Keratinocyte (primary cell): ENCODE measurements around the gene HOXC4. TPM values are rescaled to one million over a fixed set of nuclear protein-coding genes. Genes with fewer than 3 reads are reported as not detected.

Source experiments
- DNase-seq: peaks from one replicate; pipeline ENCODE4 v3.0.0-alpha.2; 2011; ENCODE audit warnings: low read depth, missing footprints, low spot score
- FAIRE-seq: peaks from 2 replicates; lab custom pipeline; 2011; peaks lifted over from hg19 to GRCh38; lab: Jason Lieb, UNC
- H2AFZ ChIP-seq: 2 replicates; pipeline ENCODE4 v1.6.0; 2012; ENCODE audit warnings: low read length, control low read depth, inconsistent platforms; ENCODE audit not compliant: control insufficient read depth
- H3K27ac ChIP-seq: 2 replicates; pipeline ENCODE4 v1.5.1; 2011; ENCODE audit warnings: low read length; ENCODE audit not compliant: control insufficient read depth, insufficient read depth
- H3K27me3 ChIP-seq: 3 replicates; pipeline ENCODE4 v1.6.0; 2011; ENCODE audit warnings: low read length; ENCODE audit not compliant: control insufficient read depth, insufficient read depth; ENCODE audit errors: extremely low read depth
- H3K36me3 ChIP-seq, 2 experiments: 2 replicates in 1 of 2; 3 replicates in 1 of 2; pipeline ENCODE4 v1.5.1; 2011; ENCODE audit warnings: low read length in 2 of 2, mild to moderate bottlenecking in 1 of 2; ENCODE audit not compliant: control insufficient read depth in 2 of 2, insufficient read depth in 2 of 2; ENCODE audit errors: extremely low read depth in 1 of 2
- H3K4me1 ChIP-seq: 3 replicates; pipeline ENCODE4 v1.5.1; 2011; ENCODE audit warnings: low read length; ENCODE audit not compliant: control insufficient read depth, insufficient read depth; ENCODE audit errors: extremely low read depth
- H3K4me2 ChIP-seq: 3 replicates; pipeline ENCODE4 v1.6.0; 2011; ENCODE audit warnings: low read depth, low read length; ENCODE audit not compliant: control insufficient read depth, insufficient read depth; ENCODE audit errors: extremely low read depth
- H3K4me3 ChIP-seq, 3 experiments: fragments of 200-600 bp in 1 of 3; sonication (generic) in 1 of 3; 2 replicates in 2 of 3; 3 replicates in 1 of 3; pipeline ENCODE4 v1.5.1; 2011 to 2016; ENCODE audit warnings: low read length in 3 of 3, mild to moderate bottlenecking in 3 of 3, control low read depth in 2 of 3, inconsistent platforms in 1 of 3, low read depth in 1 of 3, mixed read lengths in 1 of 3, mixed run types in 1 of 3, moderate library complexity in 1 of 3; ENCODE audit not compliant: control insufficient read depth in 2 of 3, insufficient read depth in 2 of 3; ENCODE audit errors: extremely low read depth in 1 of 3
- H3K79me2 ChIP-seq: 2 replicates; pipeline ENCODE4 v1.6.0; 2012; ENCODE audit warnings: low read length; ENCODE audit not compliant: control insufficient read depth, insufficient read depth
- H3K9ac ChIP-seq: 3 replicates; pipeline ENCODE4 v1.6.0; 2011; ENCODE audit warnings: low read length; ENCODE audit not compliant: control insufficient read depth, insufficient read depth; ENCODE audit errors: extremely low read depth
- H3K9me1 ChIP-seq: 3 replicates; pipeline ENCODE4 v1.6.0; 2011; ENCODE audit warnings: low read length; ENCODE audit not compliant: control insufficient read depth, insufficient read depth; ENCODE audit errors: extremely low read depth
- H3K9me3 ChIP-seq: 2 replicates; pipeline ENCODE4 v1.5.1; 2012; ENCODE audit warnings: low read depth, low read length; ENCODE audit not compliant: control insufficient read depth
- H4K20me1 ChIP-seq: 3 replicates; pipeline ENCODE4 v1.6.0; 2011; ENCODE audit warnings: low read length; ENCODE audit not compliant: control insufficient read depth, insufficient read depth; ENCODE audit errors: extremely low read depth
- EZH2 ChIP-seq: IDR thresholded peaks from one replicate; pipeline ENCODE4 v1.6.1; 2012; ENCODE audit warnings: inconsistent platforms, mild to moderate bottlenecking, low read length, moderate library complexity
- dilution Hi-C: fragments of 300-500 bp; cut with MboI; formaldehyde crosslinking; loops from one replicate; pipeline ENCODE4 v1.7.0; 2020; ENCODE audit warnings: low sequenced_read_pairs; ENCODE audit not compliant: extremely low pct_ligation_motif_present
- polyA plus RNA-seq, 5 experiments: library from polyadenylated mRNA; depleted of rRNA in 3 of 5; stranded (reverse) in 3 of 5; stranded (forward) in 1 of 5; unstranded in 1 of 5; fragments of >200 nt; gene quantifications; 1 replicate in 1 of 5; 2 replicates in 3 of 5; 3 replicates in 1 of 5; pipeline versions ENCODE4 v1.2.1 to v1.2.3, GENCODE V29; 2011 to 2012; ENCODE audit warnings: missing spikeins in 2 of 5, low read depth in 1 of 5, low replicate concordance in 1 of 5
- TF ChIP-seq, protein P1 (sequence below), 3 experiments: IDR thresholded peaks in 1 of 3; conservative IDR thresholded peaks in 1 of 3; optimal IDR thresholded peaks in 1 of 3; 2 replicates in 2 of 3; 3 replicates in 1 of 3; pipeline versions ENCODE3 to v1.5.1; 2011; ENCODE audit warnings: low read length in 3 of 3, mild to moderate bottlenecking in 3 of 3, moderate library complexity in 2 of 3, control low read depth in 1 of 3, inconsistent platforms in 1 of 3; ENCODE audit not compliant: insufficient read depth in 2 of 3; ENCODE audit errors: extremely low read depth in 1 of 3

HOXC4 gene
- polyA plus RNA-seq, 1 donor (not counting 4 experiments of a cell fraction or from before 2014, with no cell fraction given): 1.8 TPM

- Histone ChIP-seq H3K4me2 (peak overlapping the region; percentile 98), H2AFZ (no peak overlapping the region), H3K27me3 (no peaks in the 10 kb centered on the region), H3K79me2 (peaks cover 71% of the 10 kb centered on the region), H3K9me1 (no peaks in the 10 kb centered on the region), H3K9me3 (no peaks in the 10 kb centered on the region), H3K4me3 (no peak overlapping the region), H3K9ac (peak overlapping the region; percentile 39), H3K36me3 (peaks cover 0 to 1% of the 10 kb centered on the region in 2 experiments), H3K4me1 (peaks cover 55% of the 10 kb centered on the region), H4K20me1 (no peaks in the 10 kb centered on the region), H3K27ac (peak overlapping the region; percentile 65)
- FAIRE-seq (no peak), DNase-seq (no peak)
- no peak for TF ChIP-seq EZH2
- TF ChIP-seq, protein P1, sequence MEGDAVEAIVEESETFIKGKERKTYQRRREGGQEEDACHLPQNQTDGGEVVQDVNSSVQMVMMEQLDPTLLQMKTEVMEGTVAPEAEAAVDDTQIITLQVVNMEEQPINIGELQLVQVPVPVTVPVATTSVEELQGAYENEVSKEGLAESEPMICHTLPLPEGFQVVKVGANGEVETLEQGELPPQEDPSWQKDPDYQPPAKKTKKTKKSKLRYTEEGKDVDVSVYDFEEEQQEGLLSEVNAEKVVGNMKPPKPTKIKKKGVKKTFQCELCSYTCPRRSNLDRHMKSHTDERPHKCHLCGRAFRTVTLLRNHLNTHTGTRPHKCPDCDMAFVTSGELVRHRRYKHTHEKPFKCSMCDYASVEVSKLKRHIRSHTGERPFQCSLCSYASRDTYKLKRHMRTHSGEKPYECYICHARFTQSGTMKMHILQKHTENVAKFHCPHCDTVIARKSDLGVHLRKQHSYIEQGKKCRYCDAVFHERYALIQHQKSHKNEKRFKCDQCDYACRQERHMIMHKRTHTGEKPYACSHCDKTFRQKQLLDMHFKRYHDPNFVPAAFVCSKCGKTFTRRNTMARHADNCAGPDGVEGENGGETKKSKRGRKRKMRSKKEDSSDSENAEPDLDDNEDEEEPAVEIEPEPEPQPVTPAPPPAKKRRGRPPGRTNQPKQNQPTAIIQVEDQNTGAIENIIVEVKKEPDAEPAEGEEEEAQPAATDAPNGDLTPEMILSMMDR (optimal IDR thresholded peaks at IDR 0.05 in 1 of 3, IDR thresholded peaks at IDR 0.05 in 1 of 3, conservative IDR thresholded peaks at IDR 0.05 in 1 of 3; ENCODE audit: extremely low read depth in 1 of 3, insufficient read depth in 2 of 3, low read length in 3 of 3): no peak
- dilution Hi-C loops: no loop called here
These were observed 26.8 kb upstream of the HOXC4 start for GRCh38 chr12:54026640-54027441.

DNA sequence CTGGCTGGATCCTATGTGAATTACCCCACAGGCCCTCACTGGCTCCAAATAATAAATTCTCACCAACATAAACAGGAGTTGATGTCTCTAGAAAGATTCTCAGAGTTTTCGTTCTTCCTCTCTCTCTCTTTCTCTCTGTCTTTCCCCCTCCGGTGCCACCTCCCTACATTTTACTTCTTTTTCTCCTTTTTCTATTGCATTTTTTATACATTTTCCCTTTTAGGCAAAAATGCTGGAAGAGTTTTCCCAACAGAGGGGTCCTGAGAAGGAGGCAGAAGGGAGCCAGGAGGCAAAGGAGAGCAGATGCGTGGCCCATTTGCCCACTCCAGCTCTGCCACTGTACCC is 26.2 kb upstream of the HOXC4 start:
- no peak overlapping the region for H3K4me3 ChIP-seq
- peaks cover 0 to 1% of the 10 kb centered on the region in 2 experiments for H3K36me3 ChIP-seq
- TF ChIP-seq EZH2: no peak
- TF ChIP-seq, protein P1 (optimal IDR thresholded peaks at IDR 0.05 in 1 of 3, IDR thresholded peaks at IDR 0.05 in 1 of 3, conservative IDR thresholded peaks at IDR 0.05 in 1 of 3; ENCODE audit: extremely low read depth in 1 of 3, insufficient read depth in 2 of 3, low read length in 3 of 3): no peak
- H3K4me2 ChIP-seq: peak overlapping the region; percentile 98
- dilution Hi-C loops: no loop called here
- no peaks in the 10 kb centered on the region for H3K27me3 ChIP-seq
- no peaks in the 10 kb centered on the region for H3K9me1 ChIP-seq
- H3K27ac ChIP-seq: peak overlapping the region; percentile 72
- FAIRE-seq (no peak), DNase-seq (no peak)
- peaks cover 66% of the 10 kb centered on the region for H3K79me2 ChIP-seq
- peak overlapping the region; percentile 69 for H3K9ac ChIP-seq
- no peaks in the 10 kb centered on the region for H3K9me3 ChIP-seq
- H2AFZ ChIP-seq: no peak overlapping the region
- H3K4me1 ChIP-seq: peaks cover 49% of the 10 kb centered on the region
- H4K20me1 ChIP-seq: no peaks in the 10 kb centered on the region
